ENCODE results near the gene SESN2. TPM values are rescaled to one million over a fixed set of nuclear protein-coding genes. Genes with fewer than 3 reads are reported as not detected.

The SESN2 gene
- total RNA-seq, 1 donor, result 11.3 TPM

GRCh38 chr1:28282426-28283407, 23.4 kb downstream of the SESN2 start:
- no peak for DNase-seq (ENCODE audit: low read depth in 2 of 3, low spot score in 2 of 3)

- peak in 2 of 3 donors; percentile 41 to 85 for DNase-seq (ENCODE audit: low read depth in 2 of 3, low spot score in 2 of 3)
Measured at GRCh38 chr1:28286111-28286510, 26.8 kb downstream of the SESN2 start.

DNA sequence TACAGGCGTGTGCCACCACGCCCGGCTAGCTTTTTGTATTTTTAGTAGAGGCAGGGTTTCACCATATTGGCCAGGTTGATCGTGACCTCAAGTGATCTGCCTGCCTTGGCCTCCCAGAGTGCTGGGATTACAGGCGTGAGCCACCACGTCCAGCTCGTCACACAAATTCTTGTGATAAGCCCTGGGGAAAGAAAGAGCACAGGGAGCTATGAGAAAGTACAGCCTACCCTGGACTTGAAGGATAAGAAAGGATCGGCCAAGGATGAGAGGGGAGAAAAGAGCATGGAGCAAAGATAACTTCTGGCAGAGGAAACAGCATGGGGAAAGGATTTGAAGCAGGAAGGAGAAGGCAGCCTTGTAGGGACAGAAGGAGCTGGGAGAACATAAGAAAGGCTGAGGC, 29.2 kb downstream of the SESN2 start:
- DNase-seq (ENCODE audit: low read depth in 2 of 3, low spot score in 2 of 3), result no peak

GRCh38 chr1:28290851-28291250, 31.5 kb downstream of the SESN2 start:
- DNase-seq (ENCODE audit: low read depth in 2 of 3, low spot score in 2 of 3), result no peak

GRCh38 chr1:28291711-28292110, 32.4 kb downstream of the SESN2 start:
- no peak for DNase-seq (ENCODE audit: low read depth in 2 of 3, low spot score in 2 of 3)

GRCh38 chr1:28295936-28296335, 36.6 kb downstream of the SESN2 start:
- no peak for DNase-seq (ENCODE audit: low read depth in 2 of 3, low spot score in 2 of 3)

DNA sequence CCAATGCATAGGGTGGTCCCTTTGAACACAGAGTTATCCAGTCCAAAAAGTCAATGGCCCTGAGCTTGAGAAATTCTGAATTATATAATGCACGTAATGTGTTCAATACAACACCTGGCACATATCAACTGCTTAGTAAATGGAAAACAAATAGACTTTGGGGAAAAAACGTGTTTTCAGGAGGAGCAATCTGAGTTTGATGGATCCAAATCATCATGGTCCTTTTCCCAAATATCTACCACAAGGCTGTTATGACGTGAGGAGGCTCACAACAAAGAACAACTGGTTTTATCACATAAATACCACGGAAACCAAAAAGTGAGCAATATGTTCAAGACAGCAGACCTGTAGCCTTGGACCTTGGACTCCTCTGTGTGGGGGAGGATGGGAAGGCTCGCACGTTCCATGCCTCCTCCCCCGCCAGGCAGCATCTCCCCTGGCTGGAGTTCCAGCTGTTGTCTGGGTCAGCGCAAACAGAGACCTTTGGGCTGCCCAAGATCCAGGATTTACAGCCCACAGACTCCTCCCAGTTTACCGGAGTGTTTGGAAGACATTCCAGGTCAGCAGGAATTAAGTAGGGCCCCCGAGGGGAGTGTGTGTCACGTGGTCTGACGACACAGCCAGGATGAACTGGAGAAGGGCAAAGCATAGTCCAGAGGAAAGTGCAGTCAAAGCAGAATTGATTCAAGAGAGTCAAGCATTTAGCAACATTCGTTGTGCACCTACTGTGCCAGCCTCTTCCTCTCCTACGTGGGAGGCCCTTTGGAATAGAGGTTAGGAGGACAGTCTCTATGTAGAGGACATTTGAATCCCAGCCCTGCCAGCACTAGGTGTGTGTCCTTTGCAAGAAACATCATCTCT, 37.3 kb downstream of the SESN2 start:
- DNase-seq (ENCODE audit: low read depth in 2 of 3, low spot score in 2 of 3), result no peak

DNA sequence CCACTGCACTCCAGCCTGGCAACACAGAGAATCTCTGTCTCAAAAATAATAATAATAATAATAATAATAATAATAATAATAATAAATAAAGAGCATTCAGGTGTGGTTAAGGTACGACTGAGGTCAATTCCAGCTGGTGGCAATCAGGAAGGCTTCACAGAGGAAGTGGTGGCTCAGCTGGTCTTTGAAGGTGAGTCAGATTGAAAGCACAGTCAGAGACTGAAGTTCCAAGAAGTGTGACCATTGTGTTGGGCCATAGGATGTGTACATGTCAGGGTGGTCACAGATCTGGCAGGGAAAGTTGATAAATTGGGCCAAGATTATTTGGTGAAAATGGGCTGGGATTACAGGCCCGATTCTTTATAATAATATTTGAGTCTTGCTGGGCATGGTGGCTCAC, 38.5 kb downstream of the SESN2 start:
- no peak for DNase-seq (ENCODE audit: low read depth in 2 of 3, low spot score in 2 of 3)

DNA sequence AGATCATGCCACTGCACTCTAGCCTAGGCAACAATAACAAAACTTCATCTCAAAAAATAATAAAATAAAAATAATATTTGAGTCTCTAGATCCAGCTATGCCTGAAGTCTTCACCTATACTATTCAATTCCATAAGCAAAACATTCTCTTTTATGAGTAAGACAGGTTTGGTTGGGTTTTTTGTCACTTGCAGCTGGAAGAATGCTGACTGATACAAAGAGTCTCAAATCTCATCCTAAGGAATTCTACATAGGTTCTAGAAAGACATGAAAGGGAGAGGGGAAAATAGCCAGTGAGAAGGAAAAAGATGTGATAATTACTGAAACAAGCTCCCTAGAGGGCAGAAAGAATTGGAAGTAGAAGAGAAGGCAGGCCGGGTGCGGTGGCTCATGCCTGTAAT, 39.1 kb downstream of the SESN2 start:
- DNase-seq (ENCODE audit: low read depth in 2 of 3, low spot score in 2 of 3), result no peak

DNA sequence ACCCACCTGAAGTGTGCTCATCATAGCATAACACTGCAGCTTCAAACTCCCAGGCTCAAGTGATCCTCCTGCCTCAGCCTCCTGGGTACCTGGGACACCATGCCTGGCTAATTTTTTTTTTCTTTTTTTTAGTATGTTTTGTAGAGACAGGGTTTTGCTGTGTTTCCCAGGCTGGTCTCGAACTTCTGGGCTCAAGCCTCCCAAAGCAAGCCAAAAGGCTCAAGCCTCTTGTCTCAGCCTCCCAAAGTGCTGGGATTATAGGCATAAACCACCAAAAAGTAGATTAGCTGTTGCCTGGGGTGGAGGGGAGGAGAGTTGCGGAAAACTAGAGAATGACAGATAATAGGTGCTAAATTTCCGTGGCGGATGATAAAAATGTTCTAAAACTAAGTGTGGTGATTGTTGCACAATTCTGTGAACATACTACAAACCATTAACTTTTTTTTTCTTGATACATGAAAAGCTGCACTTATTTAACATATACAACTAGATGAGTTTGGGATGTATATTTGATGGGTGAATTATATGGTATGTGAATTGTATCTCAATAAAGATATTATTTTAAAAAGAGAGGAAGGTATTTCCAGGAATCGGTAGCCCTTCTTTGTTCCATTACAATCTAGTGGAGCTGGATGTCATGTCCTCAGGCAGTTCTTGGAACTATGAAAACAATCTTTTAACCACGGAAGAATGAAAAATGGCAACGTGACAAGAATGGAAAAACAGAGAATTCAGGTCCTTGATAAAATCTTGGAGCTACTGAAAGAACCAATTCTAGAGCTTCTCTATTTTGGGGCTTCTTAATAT, 42.3 kb downstream of the SESN2 start:
- no peak for DNase-seq (ENCODE audit: low read depth in 2 of 3, low spot score in 2 of 3)

DNA sequence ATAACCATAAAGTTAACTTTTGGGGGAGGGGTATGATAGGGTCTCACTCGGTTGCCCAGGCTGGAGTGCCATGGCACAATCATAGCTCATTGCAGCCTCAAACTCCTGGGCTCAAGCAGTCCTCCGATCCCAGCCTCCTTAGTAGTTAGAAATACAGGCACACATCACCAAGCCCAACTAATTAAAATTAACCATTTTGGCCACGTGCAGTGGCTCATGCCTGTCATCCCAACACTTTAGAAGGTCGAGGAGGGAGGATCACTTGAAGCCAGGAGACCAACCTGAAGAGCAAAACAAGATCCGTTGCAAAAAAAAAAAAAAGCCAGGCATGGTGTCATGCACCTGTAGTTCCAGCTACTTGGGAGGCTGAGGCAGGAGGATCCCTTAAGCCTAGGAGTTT, 42.9 kb downstream of the SESN2 start:
- DNase-seq (ENCODE audit: low read depth in 2 of 3, low spot score in 2 of 3), result no peak

GRCh38 chr1:28306301-28306949, 47.1 kb downstream of the SESN2 start:
- DNase-seq (ENCODE audit: low read depth in 2 of 3, low spot score in 2 of 3), result peak in 2 of 3 donors; percentile 63 to 85

DNA sequence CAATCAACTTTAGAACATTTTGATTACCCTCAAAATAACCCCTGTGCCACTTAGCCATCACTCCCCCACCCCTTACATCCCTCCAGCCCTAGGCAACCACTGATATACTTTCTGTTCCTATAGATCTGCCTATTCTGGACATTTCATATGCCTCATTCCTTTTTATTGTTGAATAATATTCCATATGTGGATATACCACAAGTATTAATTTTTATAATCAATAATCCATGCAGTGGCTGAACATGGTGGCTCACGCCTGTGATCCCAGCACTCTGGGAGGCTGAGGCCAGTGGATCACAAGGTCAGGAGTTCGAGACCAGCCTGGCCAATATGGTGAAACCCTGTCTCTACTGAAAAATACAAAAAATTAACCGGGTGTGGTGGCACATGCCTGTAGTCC, 49.4 kb downstream of the SESN2 start:
- no peak for DNase-seq (ENCODE audit: low read depth in 2 of 3, low spot score in 2 of 3)

DNA sequence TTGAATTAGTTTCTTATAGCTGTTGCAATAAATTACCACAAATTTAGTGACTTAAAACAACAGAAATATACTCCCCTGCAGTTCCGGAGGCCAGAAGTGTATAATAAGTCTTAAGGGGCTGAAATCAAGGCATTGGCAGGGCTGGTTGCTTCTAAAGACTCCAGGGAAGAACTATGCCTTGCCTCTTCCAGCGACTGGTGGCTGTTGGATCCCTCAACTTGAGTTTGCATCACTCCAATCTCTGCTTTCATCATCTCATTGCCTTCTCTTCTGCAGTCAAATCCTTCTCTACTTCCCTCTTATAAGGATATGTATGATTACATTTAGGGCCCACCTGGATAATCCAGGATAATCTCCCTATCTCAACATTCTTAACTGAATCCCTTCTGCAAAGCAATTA, 50.4 kb downstream of the SESN2 start:
- DNase-seq (ENCODE audit: low read depth in 2 of 3, low spot score in 2 of 3), result no peak

DNA sequence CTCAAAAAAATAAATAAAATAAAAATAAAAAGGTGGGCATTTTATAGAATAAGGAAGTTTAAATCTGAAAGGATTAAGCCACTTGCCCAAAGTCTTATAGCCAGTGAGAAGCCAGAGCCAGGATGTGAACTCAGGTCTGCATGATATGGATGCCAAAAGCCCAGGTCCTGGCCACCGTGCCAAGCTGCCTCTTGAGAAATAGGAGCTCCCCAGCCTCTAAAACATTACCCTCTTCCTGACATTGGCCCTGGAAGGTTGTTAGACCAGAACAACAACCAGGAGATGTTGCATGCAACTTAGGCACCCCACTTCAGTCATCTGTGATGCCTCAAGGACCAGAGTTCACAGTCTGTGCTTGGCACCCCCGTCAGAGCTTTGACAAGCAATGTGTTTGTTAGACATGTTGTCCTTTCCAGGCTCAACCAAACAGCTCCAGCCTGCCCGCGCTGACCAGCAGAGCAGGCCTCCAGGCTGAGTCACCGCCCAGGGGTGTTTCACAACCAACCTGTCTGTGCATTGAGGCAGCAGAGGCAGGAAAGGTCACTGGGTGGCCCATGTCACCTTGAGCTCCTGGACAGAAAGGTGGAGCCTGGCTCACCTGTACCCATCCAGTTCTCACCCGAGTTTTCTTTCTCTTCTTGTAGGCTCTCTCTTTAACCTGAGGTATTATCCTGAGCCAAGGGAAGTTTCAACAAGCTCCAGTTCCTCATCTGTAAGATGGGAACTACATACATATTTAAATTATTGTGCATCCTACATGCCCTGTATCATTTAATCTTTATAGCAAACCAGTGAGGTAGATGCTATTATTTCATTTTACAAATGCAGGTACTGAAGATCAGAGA, 54.6 kb downstream of the SESN2 start:
- DNase-seq (ENCODE audit: low read depth in 2 of 3, low spot score in 2 of 3), result no peak

- DNase-seq (ENCODE audit: low read depth in 2 of 3, low spot score in 2 of 3), result peak in 2 of 3 donors; percentile 47 to 64
Measured at GRCh38 chr1:28314547-28314941, 55.2 kb downstream of the SESN2 start.

DNA sequence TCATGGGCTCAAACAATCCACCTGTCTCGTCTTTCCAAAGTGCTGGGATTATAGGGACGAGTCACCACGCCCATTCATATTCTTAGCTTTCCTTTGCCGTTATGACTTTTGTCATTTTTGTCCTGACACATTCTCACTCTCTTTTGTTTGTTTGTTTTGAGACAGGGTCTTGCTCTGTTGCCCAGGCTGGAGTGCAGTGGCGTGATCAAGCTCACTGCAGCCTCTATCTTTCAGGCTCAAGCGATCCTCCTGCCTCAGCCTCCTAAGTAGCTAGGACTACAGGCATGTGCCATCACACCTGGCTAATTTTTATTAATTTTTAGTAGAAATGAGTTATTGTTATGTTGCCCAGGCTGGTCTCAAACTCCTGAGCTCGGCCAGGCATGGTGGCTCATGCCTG, 57.7 kb downstream of the SESN2 start:
- DNase-seq (ENCODE audit: low read depth in 2 of 3, low spot score in 2 of 3), result no peak

GRCh38 chr1:28322194-28322593, 62.9 kb downstream of the SESN2 start:
- DNase-seq (ENCODE audit: low read depth in 2 of 3, low spot score in 2 of 3), result no peak

GRCh38 chr1:28323720-28324119, 64.4 kb downstream of the SESN2 start:
- DNase-seq (ENCODE audit: low read depth in 2 of 3, low spot score in 2 of 3), result peak in 1 of 3 donors; percentile 37

All from hematopoietic multipotent progenitor cell (in vitro differentiated cells).